MM.1S (cell line): ENCODE results near the gene AMBRA1.

Source experiments
- DNase-seq: peaks from one replicate; pipeline ENCODE4 v3.0.0-alpha.2; 2015
- H2AFZ ChIP-seq: fragments of 300-600 bp; sonication (generic); 2 replicates; pipeline ENCODE4 v1.6.0; 2016; ENCODE audit warnings: antibody characterized with exemption, low read length
- H3F3A ChIP-seq: fragments of 300-600 bp; sonication (generic); 2 replicates; pipeline ENCODE4 v1.6.1; 2016; ENCODE audit warnings: mild to moderate bottlenecking, antibody characterized with exemption, low read length, moderate library complexity, mixed read lengths; ENCODE audit not compliant: insufficient read depth
- H3K27ac ChIP-seq: fragments of 300-600 bp; sonication (generic); 2 replicates; pipeline ENCODE4 v1.5.1; 2016; ENCODE audit warnings: mild to moderate bottlenecking, low read length
- H3K27me3 ChIP-seq: fragments of 300-600 bp; sonication (generic); replicated peaks from 2 replicates; pipeline ENCODE4 v1.6.0; 2016; ENCODE audit warnings: low read length; ENCODE audit not compliant: insufficient read depth
- H3K36me3 ChIP-seq: fragments of 300-600 bp; sonication (generic); replicated peaks from 2 replicates; pipeline ENCODE4 v1.6.1; 2016; ENCODE audit warnings: mild to moderate bottlenecking, low read length, mixed read lengths; ENCODE audit not compliant: insufficient read depth
- H3K4me1 ChIP-seq: fragments of 300-600 bp; sonication (generic); 2 replicates; pipeline ENCODE4 v1.6.1; 2016; ENCODE audit warnings: low read length, mixed read lengths
- H3K4me2 ChIP-seq: fragments of 300-600 bp; sonication (generic); 2 replicates; pipeline ENCODE4 v1.6.0; 2016; ENCODE audit warnings: low read depth, low read length
- H3K4me3 ChIP-seq: fragments of 300-600 bp; sonication (generic); 2 replicates; pipeline ENCODE4 v1.5.1; 2016; ENCODE audit warnings: low read length, mixed read lengths
- H3K79me2 ChIP-seq: fragments of 300-600 bp; sonication (generic); 2 replicates; pipeline ENCODE4 v1.6.1; 2016; ENCODE audit warnings: mixed run types, low read length, mixed read lengths
- H3K9ac ChIP-seq: fragments of 300-600 bp; sonication (generic); 2 replicates; pipeline ENCODE4 v1.6.1; 2016; ENCODE audit warnings: low read length, mixed read lengths
- H3K9me2 ChIP-seq: fragments of 300-600 bp; sonication (generic); replicated peaks from 2 replicates; pipeline ENCODE4 v1.6.1; 2016; ENCODE audit warnings: mild to moderate bottlenecking, low read length, mixed read lengths; ENCODE audit not compliant: insufficient read depth
- H3K9me3 ChIP-seq: fragments of 300-600 bp; sonication (generic); replicated peaks from 2 replicates; pipeline ENCODE4 v1.6.1; 2016; ENCODE audit warnings: mild to moderate bottlenecking, low read length, mixed read lengths; ENCODE audit not compliant: insufficient read depth
- H4K20me1 ChIP-seq: fragments of 300-600 bp; sonication (generic); 2 replicates; pipeline ENCODE4 v1.6.1; 2016; ENCODE audit warnings: mild to moderate bottlenecking, low read length, moderate library complexity, mixed read lengths; ENCODE audit not compliant: insufficient read depth
- EZH2 ChIP-seq: fragments of 300-600 bp; sonication (generic); optimal IDR thresholded peaks from 2 replicates; pipeline ENCODE3; 2017; ENCODE audit warnings: low read depth, mild to moderate bottlenecking, antibody characterized with exemption, low read length, mixed read lengths
- EZH2phosphoT487 ChIP-seq: fragments of 300-600 bp; sonication (generic); IDR thresholded peaks from 2 replicates; pipeline ENCODE4 v1.6.1; 2018; ENCODE audit warnings: antibody characterized with exemption, low read length
- TF ChIP-seq, protein P1 (sequence below): fragments of 300-600 bp; sonication (generic); IDR thresholded peaks from 2 replicates; pipeline ENCODE4 v1.5.1; 2016; ENCODE audit warnings: antibody characterized with exemption, low read length, mixed read lengths

AMBRA1 gene

DNA sequence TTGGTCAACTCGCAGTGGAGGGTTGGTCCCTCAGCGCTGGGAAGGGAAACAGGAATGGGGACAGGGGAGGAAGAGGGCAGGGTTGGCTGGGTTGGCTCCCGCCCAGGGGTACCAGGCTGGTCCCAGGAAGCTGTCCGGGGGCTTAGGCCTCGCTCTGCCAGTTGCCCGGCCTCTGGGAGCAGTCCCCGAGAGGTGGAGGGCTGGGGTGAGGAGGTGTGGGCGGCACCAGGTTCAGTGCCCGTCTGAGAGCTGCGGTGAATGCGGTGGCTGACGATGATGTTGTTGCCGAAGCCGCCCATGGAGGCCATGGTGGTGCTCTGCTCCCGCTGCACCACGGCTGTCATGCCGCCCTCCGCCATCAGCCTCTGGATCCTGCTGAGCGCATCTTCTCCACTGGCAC is 196.3 kb downstream of the AMBRA1 start:
- Histone ChIP-seq H2AFZ (no peak overlapping the region), H3K36me3 (no peaks in the 10 kb centered on the region), H3K9me3 (no peaks in the 10 kb centered on the region), H3K4me1 (no peaks in the 10 kb centered on the region), H3K4me2 (no peak overlapping the region), H3K27ac (no peak overlapping the region), H3K9me2 (no peaks in the 10 kb centered on the region), H3K79me2 (no peaks in the 10 kb centered on the region), H3F3A (no peaks in the 10 kb centered on the region), H3K4me3 (no peak overlapping the region), H3K9ac (no peak overlapping the region), H4K20me1 (peaks cover 5% of the 10 kb centered on the region; the same call in 1 of the 2 replicates), H3K27me3 (no peaks in the 10 kb centered on the region)
- TF ChIP-seq EZH2phosphoT487 (no peak), EZH2 (no peak)
- TF ChIP-seq, protein P1, sequence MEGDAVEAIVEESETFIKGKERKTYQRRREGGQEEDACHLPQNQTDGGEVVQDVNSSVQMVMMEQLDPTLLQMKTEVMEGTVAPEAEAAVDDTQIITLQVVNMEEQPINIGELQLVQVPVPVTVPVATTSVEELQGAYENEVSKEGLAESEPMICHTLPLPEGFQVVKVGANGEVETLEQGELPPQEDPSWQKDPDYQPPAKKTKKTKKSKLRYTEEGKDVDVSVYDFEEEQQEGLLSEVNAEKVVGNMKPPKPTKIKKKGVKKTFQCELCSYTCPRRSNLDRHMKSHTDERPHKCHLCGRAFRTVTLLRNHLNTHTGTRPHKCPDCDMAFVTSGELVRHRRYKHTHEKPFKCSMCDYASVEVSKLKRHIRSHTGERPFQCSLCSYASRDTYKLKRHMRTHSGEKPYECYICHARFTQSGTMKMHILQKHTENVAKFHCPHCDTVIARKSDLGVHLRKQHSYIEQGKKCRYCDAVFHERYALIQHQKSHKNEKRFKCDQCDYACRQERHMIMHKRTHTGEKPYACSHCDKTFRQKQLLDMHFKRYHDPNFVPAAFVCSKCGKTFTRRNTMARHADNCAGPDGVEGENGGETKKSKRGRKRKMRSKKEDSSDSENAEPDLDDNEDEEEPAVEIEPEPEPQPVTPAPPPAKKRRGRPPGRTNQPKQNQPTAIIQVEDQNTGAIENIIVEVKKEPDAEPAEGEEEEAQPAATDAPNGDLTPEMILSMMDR = no peak
- DNase-seq = no peak

DNA sequence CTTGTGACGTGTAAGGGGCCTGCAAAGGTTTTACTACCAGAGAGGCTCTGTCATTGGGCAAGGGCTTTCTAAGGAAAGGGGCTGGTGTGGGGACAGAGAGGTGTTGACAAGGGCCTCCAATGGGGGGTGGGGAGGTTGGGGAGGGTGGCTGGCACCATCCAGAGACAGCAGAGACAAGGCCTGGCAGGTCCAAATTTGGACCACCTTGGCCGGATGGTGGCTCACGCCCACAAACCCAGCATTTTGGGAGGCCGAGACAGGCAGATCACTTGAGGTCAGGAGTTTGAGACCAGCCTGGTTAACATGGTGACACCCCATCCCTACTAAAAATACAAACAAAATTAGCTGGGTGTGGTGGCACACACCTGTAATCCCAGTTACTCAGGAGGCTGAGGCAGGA is 200.1 kb downstream of the AMBRA1 start:
- Histone ChIP-seq H3K9me3 (no peaks in the 10 kb centered on the region), H3K27ac (no peak overlapping the region), H3K4me3 (no peak overlapping the region), H3K36me3 (no peaks in the 10 kb centered on the region), H3K9me2 (no peaks in the 10 kb centered on the region), H4K20me1 (peaks cover 5% of the 10 kb centered on the region; the same call in 1 of the 2 replicates), H3K9ac (no peak overlapping the region), H3K4me1 (peaks cover 3% of the 10 kb centered on the region; the same call in 1 of the 2 replicates), H2AFZ (no peak overlapping the region), H3F3A (no peaks in the 10 kb centered on the region), H3K79me2 (no peaks in the 10 kb centered on the region), H3K27me3 (peaks cover 27% of the 10 kb centered on the region), H3K4me2 (no peak overlapping the region)
- TF ChIP-seq, protein P1 = no peak
- no peak for TF ChIP-seq EZH2
- TF ChIP-seq EZH2phosphoT487 = no peak
- DNase-seq = no peak

DNA sequence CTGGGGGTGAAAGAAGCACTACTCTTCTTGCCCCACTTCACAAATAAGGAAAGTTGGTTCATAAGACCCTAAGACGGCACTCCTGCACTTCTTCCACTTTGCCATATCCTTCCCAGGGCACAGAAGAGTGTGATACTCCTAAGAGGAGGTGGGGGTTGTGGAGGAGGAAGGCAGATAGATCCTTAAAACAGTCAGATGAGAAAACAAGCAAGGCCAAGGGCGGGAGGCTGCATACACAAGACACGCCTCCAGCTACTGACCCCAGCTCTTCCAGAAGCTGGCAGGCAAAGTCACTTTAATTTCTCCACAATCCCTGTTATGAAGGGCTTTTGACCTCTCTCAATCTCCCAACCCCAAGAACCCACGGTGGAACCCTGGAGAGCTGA is 200.6 kb downstream of the AMBRA1 start:
- Histone ChIP-seq H2AFZ (no peak overlapping the region), H3K27me3 (peaks cover 32% of the 10 kb centered on the region), H3K9me2 (no peaks in the 10 kb centered on the region), H3K79me2 (no peaks in the 10 kb centered on the region), H3F3A (no peaks in the 10 kb centered on the region), H3K36me3 (no peaks in the 10 kb centered on the region), H3K4me3 (no peak overlapping the region), H3K27ac (no peak overlapping the region), H3K9me3 (no peaks in the 10 kb centered on the region), H3K4me2 (no peak overlapping the region), H3K9ac (no peak overlapping the region), H4K20me1 (peaks cover 5% of the 10 kb centered on the region; the same call in 1 of the 2 replicates), H3K4me1 (peaks cover 3% of the 10 kb centered on the region; the same call in 1 of the 2 replicates)
- TF ChIP-seq EZH2 (no peak), EZH2phosphoT487 (no peak)
- TF ChIP-seq, protein P1 = no peak
- DNase-seq = no peak
